Stomach (tissue), 4 donors: Measurements from ENCODE around the gene CHRM5.

Experiments
- EP300 ChIP-seq: sonication (generic); formaldehyde crosslinking; IDR thresholded peaks from one replicate; pipeline ENCODE4 v1.6.1; 2017; ENCODE audit warnings: antibody characterized with exemption
- POLR2A ChIP-seq, 4 donors: fragments of 450-650 bp; IDR thresholded peaks; one replicate each; pipeline ENCODE4 v1.6.1; 2016; ENCODE audit warnings: antibody characterized with exemption in 4 of 4, control low read depth in 2 of 4, mild to moderate bottlenecking in 1 of 4, moderate library complexity in 1 of 4
- TF ChIP-seq, protein P1 (sequence below), 7 experiments: fragments of 450-650 bp in 4 of 7; fragments of 200-600 bp in 3 of 7; sonication (generic) in 3 of 7; IDR thresholded peaks; one replicate each; pipeline ENCODE4 v1.5.1; 2016 to 2019; ENCODE audit warnings: antibody characterized with exemption in 7 of 7, control low read depth in 2 of 7, mild to moderate bottlenecking in 1 of 7

DNA sequence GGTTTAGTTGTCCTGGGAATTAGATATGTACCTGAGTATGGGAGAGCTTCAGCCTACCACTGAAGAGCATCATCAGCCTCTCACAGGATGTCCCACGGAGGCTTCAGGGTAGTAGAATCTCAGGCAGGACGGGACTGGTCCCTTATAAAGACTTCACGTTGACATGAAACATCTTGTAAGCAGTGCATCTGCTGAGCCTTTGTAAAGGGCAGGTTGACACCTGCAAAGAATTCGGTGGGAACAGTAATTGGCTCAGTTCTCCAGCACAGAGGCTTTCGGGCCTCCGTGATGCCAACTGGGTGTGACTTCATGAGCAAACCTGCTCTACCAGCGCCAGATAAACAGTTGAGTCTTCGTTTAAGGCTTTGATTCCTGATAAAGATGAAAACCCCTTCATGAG is 97.6 kb downstream of the CHRM5 start:
- TF ChIP-seq, protein P1, sequence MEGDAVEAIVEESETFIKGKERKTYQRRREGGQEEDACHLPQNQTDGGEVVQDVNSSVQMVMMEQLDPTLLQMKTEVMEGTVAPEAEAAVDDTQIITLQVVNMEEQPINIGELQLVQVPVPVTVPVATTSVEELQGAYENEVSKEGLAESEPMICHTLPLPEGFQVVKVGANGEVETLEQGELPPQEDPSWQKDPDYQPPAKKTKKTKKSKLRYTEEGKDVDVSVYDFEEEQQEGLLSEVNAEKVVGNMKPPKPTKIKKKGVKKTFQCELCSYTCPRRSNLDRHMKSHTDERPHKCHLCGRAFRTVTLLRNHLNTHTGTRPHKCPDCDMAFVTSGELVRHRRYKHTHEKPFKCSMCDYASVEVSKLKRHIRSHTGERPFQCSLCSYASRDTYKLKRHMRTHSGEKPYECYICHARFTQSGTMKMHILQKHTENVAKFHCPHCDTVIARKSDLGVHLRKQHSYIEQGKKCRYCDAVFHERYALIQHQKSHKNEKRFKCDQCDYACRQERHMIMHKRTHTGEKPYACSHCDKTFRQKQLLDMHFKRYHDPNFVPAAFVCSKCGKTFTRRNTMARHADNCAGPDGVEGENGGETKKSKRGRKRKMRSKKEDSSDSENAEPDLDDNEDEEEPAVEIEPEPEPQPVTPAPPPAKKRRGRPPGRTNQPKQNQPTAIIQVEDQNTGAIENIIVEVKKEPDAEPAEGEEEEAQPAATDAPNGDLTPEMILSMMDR (IDR thresholded peaks at IDR 0.05), result no peak
- TF ChIP-seq POLR2A (IDR thresholded peaks at IDR 0.05), result no peak
- no peak for TF ChIP-seq EP300
